Endothelial cell of umbilical vein (primary cell): Measurements from ENCODE around the gene MEGF11. TPM values are rescaled to one million over a fixed set of nuclear protein-coding genes. Genes with fewer than 3 reads are reported as not detected.

Experiments
- BruUV-seq: library from RNA; stranded (reverse); fragments of 400-500 nt; replicated peaks from 2 replicates; lab custom pipeline; 2021; lab: Mats Ljungman, UMichigan
- CTCF ChIA-PET: fragments of 300-600, 350-600 bp; sonication (Branson Sonifier 250); formaldehyde crosslinking; loops from one replicate; lab custom pipeline; 2021; ENCODE audit warnings: antibody characterized with exemption, inconsistent platforms; lab: Charles Lee
- POLR2A ChIA-PET: fragments of 300-600, 350-600 bp; sonication (Branson Sonifier 250); formaldehyde crosslinking; loops from one replicate; lab custom pipeline; 2021; ENCODE audit warnings: antibody characterized with exemption, inconsistent platforms; lab: Charles Lee
- DNase-seq: peaks from one replicate; pipeline ENCODE4 v3.0.0-alpha.2; 2011; ENCODE audit warnings: low read depth, low spot score
- FAIRE-seq: peaks from 2 replicates; lab custom pipeline; 2011; peaks lifted over from hg19 to GRCh38; lab: Jason Lieb, UNC
- H2AFZ ChIP-seq: 2 replicates; pipeline ENCODE4 v1.6.0; 2012; ENCODE audit warnings: low read depth, low read length, control low read depth, inconsistent platforms
- H3K27ac ChIP-seq: 2 replicates; pipeline ENCODE4 v1.5.1; 2011; ENCODE audit warnings: low read depth, mild to moderate bottlenecking, control low read depth, low read length, moderate library complexity; ENCODE audit not compliant: insufficient read depth
- H3K27me3 ChIP-seq, 2 experiments: 2 replicates each; pipeline versions ENCODE4 v1.6.0 to v1.6.1; 2011; ENCODE audit warnings: low read length in 2 of 2, mixed read lengths in 1 of 2; ENCODE audit not compliant: control insufficient read depth in 2 of 2, insufficient read depth in 2 of 2
- H3K36me3 ChIP-seq, 2 experiments: 2 replicates in 1 of 2; 3 replicates in 1 of 2; pipeline ENCODE4 v1.5.1; 2011; ENCODE audit warnings: low read length in 2 of 2, mild to moderate bottlenecking in 1 of 2, moderate library complexity in 1 of 2; ENCODE audit not compliant: control insufficient read depth in 2 of 2, insufficient read depth in 2 of 2; ENCODE audit errors: extremely low read depth in 1 of 2
- H3K4me1 ChIP-seq: 3 replicates; pipeline ENCODE4 v1.5.1; 2011; ENCODE audit warnings: mild to moderate bottlenecking, low read length; ENCODE audit not compliant: control insufficient read depth, insufficient read depth; ENCODE audit errors: extremely low read depth
- H3K4me2 ChIP-seq: 2 replicates; pipeline ENCODE4 v1.6.1; 2011; ENCODE audit warnings: low read length, control low read depth, mixed read lengths; ENCODE audit not compliant: insufficient read depth
- H3K4me3 ChIP-seq, 3 experiments: fragments of 200-600 bp in 1 of 3; sonication (generic), shearing (Covaris generic) in 1 of 3; replicated peaks in 1 of 3; 2 replicates each; pipeline ENCODE4 v1.5.1; 2011 to 2016; ENCODE audit warnings: control low read depth in 3 of 3, low read length in 3 of 3, mild to moderate bottlenecking in 2 of 3, inconsistent platforms in 1 of 3, low read depth in 1 of 3, moderate library complexity in 1 of 3; ENCODE audit not compliant: insufficient read depth in 1 of 3
- H3K79me2 ChIP-seq: 2 replicates; pipeline ENCODE4 v1.6.0; 2012; ENCODE audit warnings: low read length, inconsistent platforms; ENCODE audit not compliant: control insufficient read depth, insufficient read depth
- H3K9ac ChIP-seq: replicated peaks from 2 replicates; pipeline ENCODE3; 2011; ENCODE audit warnings: low read length, control low read depth; ENCODE audit not compliant: insufficient read depth; ENCODE audit errors: extremely low read depth
- H3K9me1 ChIP-seq: replicated peaks from 3 replicates; pipeline ENCODE4 v1.6.0; 2011; ENCODE audit warnings: mild to moderate bottlenecking, low read length; ENCODE audit not compliant: control insufficient read depth, insufficient read depth; ENCODE audit errors: extremely low read depth
- H3K9me3 ChIP-seq: replicated peaks from 2 replicates; pipeline ENCODE4 v1.5.1; 2012; ENCODE audit warnings: low read length, inconsistent platforms; ENCODE audit not compliant: control insufficient read depth, insufficient read depth
- H4K20me1 ChIP-seq: replicated peaks from 2 replicates; pipeline ENCODE3; 2011; ENCODE audit warnings: mild to moderate bottlenecking, low read length; ENCODE audit not compliant: control insufficient read depth, insufficient read depth; ENCODE audit errors: extremely low read depth
- CTCF ChIP-seq, 2 donors: IDR thresholded peaks; 1 replicate in 1 of 2; 2 replicates in 1 of 2; pipeline ENCODE4 v1.5.1; 2011; ENCODE audit warnings: low read length in 2 of 2, mild to moderate bottlenecking in 2 of 2, moderate library complexity in 2 of 2, control low read depth in 1 of 2, inconsistent platforms in 1 of 2, low read depth in 1 of 2; ENCODE audit not compliant: insufficient read depth in 1 of 2; ENCODE audit errors: extremely low read depth in 1 of 2
- EZH2 ChIP-seq: IDR thresholded peaks from 2 replicates; pipeline ENCODE4 v1.6.1; 2012; ENCODE audit warnings: borderline replicate concordance, low read depth, mild to moderate bottlenecking, moderate library complexity, low read length, inconsistent platforms; ENCODE audit not compliant: severe bottlenecking
- FOS ChIP-seq: IDR thresholded peaks from 2 replicates; pipeline ENCODE4 v1.6.1; 2011; ENCODE audit warnings: mild to moderate bottlenecking, low read length, moderate library complexity, borderline replicate concordance; ENCODE audit not compliant: insufficient read depth
- GATA2 ChIP-seq: IDR thresholded peaks from 2 replicates; pipeline ENCODE4 v1.7.0; 2011; ENCODE audit warnings: low read depth, mild to moderate bottlenecking, moderate library complexity, mixed read lengths, low read length; ENCODE audit not compliant: insufficient read length, insufficient read depth
- JUN ChIP-seq: IDR thresholded peaks from 2 replicates; pipeline ENCODE4 v1.6.1; 2011; ENCODE audit warnings: borderline replicate concordance, low read depth; ENCODE audit not compliant: insufficient read length, insufficient read depth
- MAX ChIP-seq: IDR thresholded peaks from 2 replicates; pipeline ENCODE4 v1.6.1; 2011; ENCODE audit not compliant: insufficient read depth, insufficient read length
- MYC ChIP-seq: IDR thresholded peaks from one replicate; pipeline ENCODE4 v1.6.1; 2011; ENCODE audit warnings: mild to moderate bottlenecking, low read depth, low read length
- POLR2A ChIP-seq: IDR thresholded peaks from 2 replicates; pipeline ENCODE4 v1.6.1; 2012; ENCODE audit warnings: low read depth, mild to moderate bottlenecking, control low read depth, low read length
- POLR2AphosphoS5 ChIP-seq: IDR thresholded peaks from 2 replicates; pipeline ENCODE4 v1.6.1; 2012; ENCODE audit warnings: low read depth, mild to moderate bottlenecking, control low read depth, low read length, moderate library complexity; ENCODE audit not compliant: insufficient read depth
- dilution Hi-C: fragments of 300-500 bp; cut with MboI; formaldehyde crosslinking; loops from one replicate; pipeline ENCODE4 v1.15.0; 2019; ENCODE audit warnings: low sequenced_read_pairs; ENCODE audit not compliant: extremely low pct_ligation_motif_present
- intact Hi-C: fragments of 100-400 bp; cut with micrococcal nuclease; formaldehyde crosslinking; loops from one replicate; pipeline ENCODE4 v1.10.0; 2022
- polyA plus RNA-seq, 4 experiments: library from polyadenylated mRNA; depleted of rRNA in 3 of 4; stranded (reverse) in 3 of 4; unstranded in 1 of 4; fragments of >200 nt; gene quantifications; 2 replicates each; pipeline versions ENCODE4 v1.2.1 to v1.2.3, GENCODE V29; 2011 to 2012; ENCODE audit warnings: missing spikeins in 1 of 4
- total RNA-seq: library from RNA; stranded (reverse); gene quantifications from 2 replicates; pipeline ENCODE4 v1.2.3, GENCODE V29; 2021

Gene MEGF11
- total and polyA plus RNA-seq, 2 donors (not counting 3 experiments of a cell fraction or from before 2014, with no cell fraction given) = not detected

GRCh38 chr15:65909831-65910230, 343.7 kb downstream of the MEGF11 start:
- ChIA-PET POLR2A (interaction anchor here (0.6 to 0.7 kb wide), 2 partner anchors 10 to 122 kb away, joined by 3 to 6 read pairs; no protein-coding TSS in a partner anchor), CTCF (interaction anchor here (0.6 to 0.9 kb wide), 2 partner anchors 47 to 432 kb away, joined by 3 to 4 read pairs; no protein-coding TSS in a partner anchor)
- no TSS peak for BruUV-seq
- H3K4me3 ChIP-seq = no peak overlapping the region
- no peak overlapping the region for H2AFZ ChIP-seq
- H3K27me3 ChIP-seq = no peaks in the 10 kb centered on the region
- H3K79me2 ChIP-seq = no peaks in the 10 kb centered on the region
- no peak overlapping the region for H3K9ac ChIP-seq
- no peak overlapping the region for H3K27ac ChIP-seq
- peaks cover 3 to 25% of the 10 kb centered on the region in 2 experiments for H3K36me3 ChIP-seq
- no peak for FAIRE-seq
- dilution Hi-C loops (no loop called here), intact Hi-C loops (loop anchor here (10.0 kb wide), 1 partner anchor 375 kb away; no protein-coding TSS in a partner anchor)
- H3K9me1 ChIP-seq = no peaks in the 10 kb centered on the region
- no peak overlapping the region for H3K4me2 ChIP-seq
- no peaks in the 10 kb centered on the region for H3K4me1 ChIP-seq
- no peaks in the 10 kb centered on the region for H4K20me1 ChIP-seq
- no peak for DNase-seq
- TF ChIP-seq JUN = no peak
- no peak for TF ChIP-seq GATA2
- TF ChIP-seq MYC = no peak
- TF ChIP-seq FOS = no peak
- no peak for TF ChIP-seq POLR2A
- no peak for TF ChIP-seq POLR2AphosphoS5
- no peak for TF ChIP-seq CTCF (IDR thresholded peaks at IDR 0.05; ENCODE audit: extremely low read depth in 1 of 2, insufficient read depth in 1 of 2, low read depth in 1 of 2, low read length in 2 of 2)
- TF ChIP-seq MAX = no peak
- no peak for TF ChIP-seq EZH2
- no peaks in the 10 kb centered on the region for H3K9me3 ChIP-seq
